ENCODE measurements around the gene CPNE5. TPM values are rescaled to one million over a fixed set of nuclear protein-coding genes. Genes with fewer than 3 reads are reported as not detected.

CPNE5 gene
- polyA plus RNA-seq, 2 of the 4 experiments (the other 2 are of a cell fraction): 0.03 to 0.13 TPM

GRCh38 chr6:36700831-36701230, 138.4 kb downstream of the CPNE5 start:
- 99% methylated on average over 3 of the region's 3 CpGs for WGBS (ENCODE audit: missing lambda C conversion rate)
- Histone ChIP-seq H3K27ac (no peak overlapping the region), H3K4me2 (no peak overlapping the region), H3K9me3 (no peaks in the 10 kb centered on the region), H3K4me1 (peaks cover 5% of the 10 kb centered on the region; the same call in 1 of the 3 replicates), H3K4me3 (no peak overlapping the region)
- ChIA-PET POLR2A (no interaction called here), CTCF (interaction anchor here (0.6 to 2.0 kb wide), 6 partner anchors 10 to 85 kb away, joined by 3 to 5 read pairs (median 4); no protein-coding TSS in a partner anchor)
- DNase-seq (ENCODE audit: low read depth in 1 of 2, low spot score in 1 of 2) (no peak), ATAC-seq (no peak), FAIRE-seq (no peak)
- TF ChIP-seq RCOR1 (IDR thresholded peaks at IDR 0.05; ENCODE audit: low read depth, low read length) (no peak), MYC (IDR thresholded peaks at IDR 0.05; ENCODE audit: borderline replicate concordance, low read length) (no peak), CEBPB (IDR thresholded peaks at IDR 0.05) (no peak), JUN (IDR thresholded peaks at IDR 0.05) (no peak), ATOH8 (CRISPR knock-in tag; IDR thresholded peaks at IDR 0.05; ENCODE audit: low read depth) (no peak), HOXB13 (CRISPR knock-in tag; IDR thresholded peaks at IDR 0.05; ENCODE audit: low read depth) (no peak), RNF2 (IDR thresholded peaks at IDR 0.05; ENCODE audit: borderline replicate concordance, low read depth) (no peak), ESRRA (IDR thresholded peaks at IDR 0.05; ENCODE audit: borderline replicate concordance, low read length) (no peak), FOSL2 (IDR thresholded peaks at IDR 0.05) (no peak), FOSL2 (CRISPR knock-in tag; IDR thresholded peaks at IDR 0.05) (no peak), FOSB (CRISPR knock-in tag; IDR thresholded peaks at IDR 0.05) (no peak), EHMT2 (IDR thresholded peaks at IDR 0.05; ENCODE audit: low read depth) (no peak), JUNB (IDR thresholded peaks at IDR 0.05) (no peak), ZSCAN20 (CRISPR knock-in tag; IDR thresholded peaks at IDR 0.05) (no peak), MAZ (IDR thresholded peaks at IDR 0.05; ENCODE audit: borderline replicate concordance, low read depth, low read length) (no peak), HOXA7 (CRISPR knock-in tag; IDR thresholded peaks at IDR 0.05) (no peak)

GRCh38 chr6:36700071-36700812, 139.0 kb downstream of the CPNE5 start:
- Histone ChIP-seq H3K4me1 (peaks cover 5% of the 10 kb centered on the region; the same call in 1 of the 3 replicates), H3K4me2 (no peak overlapping the region), H3K4me3 (no peak overlapping the region), H3K27ac (no peak overlapping the region), H3K9me3 (no peaks in the 10 kb centered on the region)
- TF ChIP-seq EP300 (IDR thresholded peaks at IDR 0.05): no peak
- no peak for TF ChIP-seq TP53 (CRISPR knock-in tag; IDR thresholded peaks at IDR 0.05)
- TF ChIP-seq E2F6 (IDR thresholded peaks at IDR 0.05; ENCODE audit: borderline replicate concordance, low read depth): no peak
- TF ChIP-seq JUNB (IDR thresholded peaks at IDR 0.05): no peak
- no peak for TF ChIP-seq GATA3 (IDR thresholded peaks at IDR 0.05; ENCODE audit: borderline replicate concordance)
- TF ChIP-seq CBX2 (IDR thresholded peaks at IDR 0.05; ENCODE audit: borderline replicate concordance, low read depth): no peak
- CTCF ChIA-PET: interaction anchor here (0.9 to 2.0 kb wide), 4 partner anchors 10 to 84 kb away, joined by 3 to 5 read pairs (median 4); no protein-coding TSS in a partner anchor
- ATAC-seq (no peak), FAIRE-seq (no peak), DNase-seq (ENCODE audit: low read depth in 1 of 2, low spot score in 1 of 2) (no peak)
- WGBS (ENCODE audit: missing lambda C conversion rate): 72% methylated on average over 7 of the region's 7 CpGs
- POLR2A ChIA-PET: no interaction called here

GRCh38 chr6:36699348-36699747, 139.9 kb downstream of the CPNE5 start:
- no peak for FAIRE-seq
- Histone ChIP-seq H3K4me1 (peaks cover 5% of the 10 kb centered on the region; the same call in 1 of the 3 replicates), H3K4me2 (no peak overlapping the region), H3K27ac (no peak overlapping the region), H3K4me3 (no peak overlapping the region), H3K9me3 (no peaks in the 10 kb centered on the region)
- no peak for TF ChIP-seq CBX2 (IDR thresholded peaks at IDR 0.05; ENCODE audit: borderline replicate concordance, low read depth)
- no peak for TF ChIP-seq MAZ (IDR thresholded peaks at IDR 0.05; ENCODE audit: borderline replicate concordance, low read depth, low read length)
- TF ChIP-seq RNF2 (IDR thresholded peaks at IDR 0.05; ENCODE audit: borderline replicate concordance, low read depth): no peak
- no peak for TF ChIP-seq JUNB (IDR thresholded peaks at IDR 0.05)
- TF ChIP-seq ATOH8 (CRISPR knock-in tag; IDR thresholded peaks at IDR 0.05; ENCODE audit: low read depth): no peak
- TF ChIP-seq POLR2A (IDR thresholded peaks at IDR 0.05; ENCODE audit: low read length): no peak
- no peak for TF ChIP-seq REST (IDR thresholded peaks at IDR 0.05)
- TF ChIP-seq ELK1 (IDR thresholded peaks at IDR 0.05; ENCODE audit: low read depth, low read length): no peak
- TF ChIP-seq CEBPB (IDR thresholded peaks at IDR 0.05): no peak
- no peak for TF ChIP-seq ZNF302 (CRISPR knock-in tag; IDR thresholded peaks at IDR 0.05)
- no peak for TF ChIP-seq CHD4 (IDR thresholded peaks at IDR 0.05; ENCODE audit: borderline replicate concordance)
- ChIA-PET CTCF (interaction anchor here (0.5 to 2.0 kb wide), 3 partner anchors 60 to 141 kb away, joined by 3 to 5 read pairs (median 3); no protein-coding TSS in a partner anchor), POLR2A (no interaction called here)
- no peak for DNase-seq (ENCODE audit: low read depth in 1 of 2, low spot score in 1 of 2)
- ATAC-seq: no peak
- WGBS (ENCODE audit: missing lambda C conversion rate): 80% methylated on average over 5 of the region's 7 CpGs
